ENCODE data around the gene FIGNL2. TPM values are rescaled to one million over a fixed set of nuclear protein-coding genes. Genes with fewer than 3 reads are reported as not detected.

FIGNL2 gene
- polyA plus RNA-seq, 1 donor from 2014 or later, result not detected

DNA sequence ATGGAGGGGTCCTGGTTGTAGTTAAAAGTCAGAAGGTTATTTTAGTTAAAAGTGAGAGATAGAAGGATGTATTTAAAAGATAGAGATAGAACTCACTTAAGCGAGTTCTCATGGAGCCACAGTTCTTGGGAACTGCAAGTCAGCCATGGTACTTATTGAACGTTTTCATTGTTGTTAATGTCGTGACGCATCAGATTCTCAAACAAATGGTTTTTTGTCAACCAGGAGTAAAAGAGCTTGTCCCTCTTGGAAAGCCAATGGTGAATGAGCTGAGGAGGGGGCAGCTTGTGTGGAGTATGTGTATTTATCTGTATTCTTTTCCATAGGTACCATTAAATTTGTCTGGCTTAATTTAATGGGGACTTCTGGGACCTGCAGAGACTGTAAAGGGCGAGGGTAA lies 68.6 kb downstream of the FIGNL2 start:
- Mint-ChIP-seq H3K27me3 (peaks cover 3% of the 10 kb centered on the region), H3K4me3 (no peak overlapping the region), H3K4me1 (no peaks in the 10 kb centered on the region), H3K9me3 (no peaks in the 10 kb centered on the region), H3K36me3 (no peaks in the 10 kb centered on the region), H3K27ac (no peak overlapping the region)

- Mint-ChIP-seq H3K4me3 (peak overlapping the region in 1 of 4 donors; percentile 19), H3K27ac (no peak overlapping the region), H3K27me3 (peaks cover 3% of the 10 kb centered on the region), H3K36me3 (no peaks in the 10 kb centered on the region), H3K9me3 (peaks cover 0 to 2% (median 0%) of the 10 kb centered on the region in 3 donors), H3K4me1 (no peaks in the 10 kb centered on the region)
Observed at GRCh38 chr12:51777973-51778372, 70.5 kb downstream of the FIGNL2 start.

DNA sequence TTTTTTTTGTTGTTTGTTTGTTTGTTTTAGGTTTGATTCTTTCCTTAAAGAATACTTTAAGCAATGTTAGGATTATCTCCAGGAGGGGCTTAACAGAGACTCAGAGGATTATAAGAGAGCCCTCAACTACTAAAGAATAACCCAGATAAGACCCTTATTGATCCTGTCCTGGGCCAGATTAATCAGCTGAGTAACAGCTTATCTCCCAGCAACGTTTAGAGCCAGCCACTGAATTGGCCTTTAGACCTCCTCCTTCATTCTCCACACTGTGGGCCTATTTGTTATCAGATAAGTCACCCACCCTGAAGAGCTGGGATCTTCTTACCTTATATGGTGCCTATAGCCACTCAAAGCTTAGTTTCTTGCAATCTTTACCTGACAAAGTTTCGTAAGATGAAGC lies 71.1 kb downstream of the FIGNL2 start:
- Mint-ChIP-seq H3K4me1 (no peaks in the 10 kb centered on the region), H3K4me3 (no peak overlapping the region), H3K27me3 (peaks cover 3% of the 10 kb centered on the region), H3K9me3 (peaks cover 0 to 2% (median 0%) of the 10 kb centered on the region in 3 donors), H3K36me3 (no peaks in the 10 kb centered on the region), H3K27ac (no peak overlapping the region)

DNA sequence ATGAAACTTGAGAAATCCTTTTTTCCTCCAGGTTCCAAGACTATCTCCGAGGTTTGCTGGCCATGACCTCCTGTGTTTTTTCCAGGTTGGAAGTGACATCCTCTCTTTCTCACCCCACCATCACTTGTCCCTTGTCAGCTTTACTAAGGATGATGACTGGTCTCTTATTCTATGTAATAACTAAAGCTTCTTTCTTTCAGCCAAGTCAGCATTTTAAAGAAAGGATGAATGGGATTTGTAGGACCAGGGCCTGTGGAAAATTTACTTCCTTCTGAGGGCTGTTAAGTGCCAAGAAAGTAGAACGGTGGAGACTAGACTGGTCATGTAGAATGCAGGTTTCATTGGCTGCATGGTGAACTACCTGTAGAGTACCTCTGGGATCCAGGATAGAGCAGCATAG lies 73.6 kb downstream of the FIGNL2 start:
- Mint-ChIP-seq H3K36me3 (no peaks in the 10 kb centered on the region), H3K4me1 (no peaks in the 10 kb centered on the region), H3K27me3 (peaks cover 3% of the 10 kb centered on the region), H3K9me3 (peaks cover 0 to 3% (median 2%) of the 10 kb centered on the region in 3 donors), H3K27ac (no peak overlapping the region), H3K4me3 (no peak overlapping the region)

DNA sequence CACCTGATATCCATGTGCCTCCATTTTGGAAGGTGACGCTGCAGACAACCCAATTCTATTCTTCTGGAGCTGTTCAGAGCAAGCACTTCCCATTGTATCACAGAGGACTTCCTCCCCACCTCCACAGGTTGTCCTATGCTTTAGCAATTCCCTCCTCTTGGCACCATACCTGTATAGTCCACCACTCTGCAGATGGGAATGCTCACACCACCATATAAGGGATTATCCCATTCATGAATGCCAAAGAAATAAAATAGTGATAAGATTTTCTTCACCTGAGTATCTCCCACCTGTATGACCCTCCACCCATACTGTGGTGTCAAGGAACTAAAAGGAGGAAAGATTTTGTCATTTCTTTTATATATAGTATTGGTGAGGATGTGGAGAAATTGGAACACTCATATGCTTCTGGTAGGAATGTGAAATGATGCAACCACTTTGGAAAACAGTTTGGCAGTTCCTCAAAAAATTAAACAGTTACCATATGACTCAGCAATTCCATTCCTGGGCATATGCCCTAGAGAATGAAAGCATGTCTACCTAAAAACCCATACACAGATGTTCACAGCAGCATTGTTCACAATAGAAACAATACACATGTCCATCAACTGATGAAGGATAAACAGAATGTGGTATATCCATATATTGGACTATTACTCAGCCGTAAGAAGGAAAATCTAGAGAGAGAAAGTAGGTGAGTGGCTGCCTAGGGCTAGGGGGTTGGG lies 75.2 kb downstream of the FIGNL2 start:
- Mint-ChIP-seq H3K4me3 (no peak overlapping the region), H3K27ac (no peak overlapping the region), H3K4me1 (no peaks in the 10 kb centered on the region), H3K36me3 (no peaks in the 10 kb centered on the region), H3K27me3 (peaks cover 3% of the 10 kb centered on the region), H3K9me3 (peaks cover 0 to 3% (median 2%) of the 10 kb centered on the region in 3 donors)

GRCh38 chr12:51771008-51771407 lies 77.5 kb downstream of the FIGNL2 start:
- peaks cover 0 to 3% (median 2%) of the 10 kb centered on the region in 3 donors for H3K9me3 Mint-ChIP-seq
- peak overlapping the region in 1 of 3 donors; percentile 60 for H3K27ac Mint-ChIP-seq
- H3K4me1 Mint-ChIP-seq, result no peaks in the 10 kb centered on the region
- no peak overlapping the region for H3K4me3 Mint-ChIP-seq
- peaks cover 3% of the 10 kb centered on the region for H3K27me3 Mint-ChIP-seq
- H3K36me3 Mint-ChIP-seq, result no peaks in the 10 kb centered on the region

Other genes with a start within 250 kb of the FIGNL2 start
- gene ANKRD33, start 39.4 kb upstream of the FIGNL2 start, polyA plus RNA-seq, result not detected
- not detected for gene ACVRL1, start 58.8 kb upstream of the FIGNL2 start, polyA plus RNA-seq
- gene ACVR1B, start 103.0 kb upstream of the FIGNL2 start, polyA plus RNA-seq, result 0.90 TPM
- 6.4 TPM for gene TAMALIN, start 158.2 kb upstream of the FIGNL2 start, polyA plus RNA-seq
- gene NR4A1, start 202.7 kb upstream of the FIGNL2 start, polyA plus RNA-seq, result 9.3 TPM
- gene ATG101, start 221.3 kb upstream of the FIGNL2 start, polyA plus RNA-seq, result 25.4 TPM
- gene SMIM41, start 231.0 kb upstream of the FIGNL2 start, polyA plus RNA-seq, result not detected

All from IgD-negative memory B cell (primary cell).